Stimulated activated CD4-positive, alpha-beta T cell treated with anti-CD3 and anti-CD28 coated beads, Interleukin-1b, Interleukin-23, amount 100 ng/mL, for 4 hours (primary cell): ENCODE results near the gene GIT1.
A peak's percentile ranks its signal among the peaks of the same experiment; 100 is the strongest.

Experiments used
- DNase-seq, 2 donors: peaks; one replicate each; pipeline ENCODE4 v3.0.0-alpha.2; 2020; ENCODE audit warnings: low read depth in 2 of 2

GIT1 gene

DNA sequence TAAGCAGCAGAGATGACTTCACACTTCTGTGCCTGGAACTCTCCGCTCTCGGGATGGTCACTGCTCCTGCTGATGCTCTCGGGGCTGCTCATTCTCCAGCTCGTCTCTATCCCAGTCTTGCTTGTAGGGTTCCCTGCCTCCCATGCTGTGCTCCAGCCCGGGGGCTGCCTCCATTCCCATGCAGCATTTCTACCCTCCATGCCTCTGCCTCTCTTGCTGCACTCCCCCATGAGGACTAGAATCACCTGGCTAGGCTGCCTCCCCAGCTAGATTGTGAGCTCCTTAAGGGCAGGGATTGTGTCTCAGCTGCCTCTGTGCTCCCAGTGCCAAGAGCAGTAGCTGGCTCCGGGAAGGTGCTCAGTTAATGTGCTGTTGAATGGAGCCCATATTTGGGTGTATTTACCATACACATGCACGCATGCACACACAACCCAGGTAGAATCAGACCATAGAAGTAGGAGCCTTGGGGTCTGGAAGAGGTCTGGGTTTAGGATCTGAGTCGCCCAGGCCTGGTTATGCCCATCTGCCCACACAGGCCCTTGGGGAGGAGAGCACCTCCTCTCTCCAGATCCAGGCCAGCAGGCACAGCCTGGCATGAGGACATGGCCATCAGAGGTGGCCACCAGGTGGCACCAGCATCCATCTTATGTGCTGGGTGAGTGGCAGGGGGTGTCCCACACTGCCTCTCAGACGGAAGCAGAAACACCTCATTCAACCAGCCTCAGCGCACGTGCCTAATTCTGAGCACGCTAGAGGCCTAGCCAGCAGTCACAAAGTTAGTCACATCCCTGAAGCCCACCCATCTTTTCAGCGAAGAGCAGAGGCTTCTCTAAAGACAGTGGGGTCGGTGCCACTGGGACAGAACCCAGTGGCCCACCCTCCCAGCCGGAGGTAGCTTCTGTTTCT is 9.3 kb downstream of the GIT1 start:
- DNase-seq = peak; percentile 85 to 88

- DNase-seq = no peak
Measured at GRCh38 chr17:29578626-29579485, 10.6 kb downstream of the GIT1 start.

DNA sequence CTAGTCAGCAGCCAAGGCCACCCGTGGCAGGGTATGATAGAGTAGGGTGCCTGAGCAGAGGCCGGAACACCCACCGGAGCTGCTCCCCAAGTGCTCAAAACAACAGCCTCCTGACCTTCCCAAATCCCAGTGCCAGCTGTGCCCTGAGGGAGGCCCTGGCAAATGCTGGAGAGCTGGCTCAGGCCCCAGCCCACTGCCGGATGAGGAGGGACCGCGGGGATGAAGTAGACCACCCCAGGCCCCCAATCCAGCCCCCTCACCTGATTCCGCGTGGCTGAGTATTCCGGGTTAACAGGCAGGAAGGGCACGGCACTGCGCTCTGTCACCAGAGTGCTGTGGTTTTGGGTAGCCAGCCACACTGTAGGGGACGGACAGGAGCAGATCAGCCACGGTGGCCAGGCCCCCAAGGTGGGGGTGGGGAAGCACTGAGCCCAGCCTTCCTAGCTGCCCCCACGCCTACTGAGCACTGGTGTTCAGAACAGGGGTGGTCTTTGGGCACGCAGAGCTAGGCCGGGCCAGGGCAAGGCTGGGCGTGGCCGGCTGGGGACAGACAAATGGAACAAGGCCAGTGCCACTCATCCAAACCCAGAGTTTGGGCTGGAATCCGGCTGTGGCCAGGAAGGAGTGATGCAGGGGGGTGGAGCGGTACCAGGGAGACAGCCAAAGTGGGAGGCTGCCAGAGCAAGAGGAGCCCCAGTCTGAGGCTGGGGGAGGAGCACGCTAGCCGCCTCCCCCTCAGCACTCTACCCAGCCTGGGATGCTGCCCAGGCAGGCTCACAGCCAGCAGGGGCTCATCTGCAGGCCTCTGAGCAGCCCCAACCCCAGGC is 11.8 kb downstream of the GIT1 start:
- no peak for DNase-seq

DNA sequence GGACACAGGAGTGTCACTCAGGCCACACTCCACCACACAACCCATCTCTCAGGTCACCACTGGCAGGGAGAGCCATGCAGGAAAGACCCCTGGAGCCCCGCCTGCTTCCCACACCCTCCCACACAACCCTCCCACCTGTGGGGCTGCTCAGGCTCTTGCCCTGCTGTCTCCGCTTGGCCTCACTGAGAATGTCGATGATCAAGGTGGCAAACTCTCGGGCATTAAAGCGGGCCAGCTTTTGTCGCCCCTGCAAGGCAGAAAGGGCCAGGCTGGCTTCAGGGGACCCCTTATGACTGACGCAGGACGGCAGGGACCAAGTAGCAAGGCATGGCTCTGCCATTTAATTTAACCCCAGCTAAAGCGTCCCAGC is 12.5 kb downstream of the GIT1 start:
- no peak for DNase-seq

GRCh38 chr17:29576214-29577000 is 13.0 kb downstream of the GIT1 start:
- no peak for DNase-seq

DNA sequence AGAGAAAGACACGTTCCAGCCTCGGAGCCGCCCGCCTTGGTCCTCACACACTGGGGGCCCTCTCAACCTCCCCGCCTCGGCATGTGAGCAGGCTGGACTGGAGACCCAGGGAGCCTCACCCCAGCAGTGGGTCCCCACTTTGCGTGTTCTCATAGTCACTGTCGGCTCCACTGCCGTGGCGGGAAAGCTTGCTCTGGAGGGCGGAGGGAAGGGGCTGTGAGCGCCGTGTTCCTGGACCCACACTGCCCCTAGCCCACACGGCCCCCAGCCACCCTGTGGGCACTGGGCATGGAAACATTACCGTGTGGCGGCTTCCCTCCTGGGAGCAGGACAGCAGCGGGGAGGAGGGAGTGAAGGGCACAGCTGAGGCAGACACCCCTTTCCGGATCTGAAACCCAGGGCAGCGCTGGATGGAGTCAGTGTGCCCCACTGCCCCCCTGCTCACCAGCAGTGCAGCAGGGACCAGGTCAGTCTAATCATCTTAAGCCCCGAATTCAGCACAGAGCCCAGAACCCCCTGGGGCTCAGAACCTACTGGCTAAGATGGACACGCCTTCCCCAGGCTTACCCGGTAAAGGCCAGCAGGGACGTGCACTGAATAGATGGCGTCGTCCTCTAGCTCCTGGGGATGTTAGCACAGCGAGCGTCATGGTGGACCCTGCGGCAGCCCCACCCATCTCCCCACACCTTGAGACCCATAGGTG is 13.8 kb downstream of the GIT1 start:
- no peak for DNase-seq

GRCh38 chr17:29574732-29575510 is 14.5 kb downstream of the GIT1 start:
- DNase-seq = no peak

DNA sequence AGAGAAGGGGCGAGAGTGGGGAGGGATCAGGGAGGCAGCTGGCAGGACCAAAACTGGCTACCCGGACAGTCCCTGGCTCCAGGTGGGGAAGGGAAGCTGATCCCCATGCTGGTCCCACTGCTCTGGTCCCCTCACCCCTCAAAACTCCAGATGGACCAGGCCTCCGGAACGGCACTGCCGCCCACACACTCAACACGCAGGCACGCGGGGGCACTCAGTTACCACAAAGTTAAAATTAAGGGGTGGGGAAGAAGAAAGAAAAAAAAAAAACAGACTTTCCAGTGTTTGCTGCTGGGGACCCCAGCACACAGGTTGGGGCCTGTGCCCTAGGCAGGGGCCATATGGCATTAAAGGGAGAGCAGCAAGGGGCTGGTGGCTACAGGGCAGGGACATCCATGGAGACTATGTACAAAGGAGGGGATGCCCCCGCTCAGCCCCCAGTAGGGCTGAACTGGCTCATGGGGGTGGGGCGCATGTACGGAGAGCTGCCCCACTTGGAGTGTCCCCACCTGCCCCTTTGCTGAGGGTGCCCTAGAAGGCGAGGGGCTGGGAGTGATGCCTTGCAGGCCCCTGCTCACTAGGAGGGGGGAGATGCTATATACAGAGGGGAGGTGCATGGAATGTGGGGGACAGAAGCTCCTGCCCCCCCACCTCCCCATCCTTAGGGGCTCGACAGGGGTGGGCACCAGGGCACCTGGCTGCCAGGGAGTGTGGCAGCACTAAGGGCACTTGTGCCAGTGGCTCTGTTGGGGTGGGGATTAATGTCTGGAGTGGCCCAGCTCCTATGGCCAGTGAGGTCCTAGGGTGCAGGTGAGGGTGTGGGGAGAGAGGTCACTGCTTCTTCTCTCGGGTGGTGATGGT is 15.3 kb downstream of the GIT1 start:
- DNase-seq = no peak

GRCh38 chr17:29573558-29573869 is 15.9 kb downstream of the GIT1 start:
- DNase-seq = no peak

- peak; percentile 58 to 61 for DNase-seq
Measured at GRCh38 chr17:29572691-29573557, 16.5 kb downstream of the GIT1 start.

DNA sequence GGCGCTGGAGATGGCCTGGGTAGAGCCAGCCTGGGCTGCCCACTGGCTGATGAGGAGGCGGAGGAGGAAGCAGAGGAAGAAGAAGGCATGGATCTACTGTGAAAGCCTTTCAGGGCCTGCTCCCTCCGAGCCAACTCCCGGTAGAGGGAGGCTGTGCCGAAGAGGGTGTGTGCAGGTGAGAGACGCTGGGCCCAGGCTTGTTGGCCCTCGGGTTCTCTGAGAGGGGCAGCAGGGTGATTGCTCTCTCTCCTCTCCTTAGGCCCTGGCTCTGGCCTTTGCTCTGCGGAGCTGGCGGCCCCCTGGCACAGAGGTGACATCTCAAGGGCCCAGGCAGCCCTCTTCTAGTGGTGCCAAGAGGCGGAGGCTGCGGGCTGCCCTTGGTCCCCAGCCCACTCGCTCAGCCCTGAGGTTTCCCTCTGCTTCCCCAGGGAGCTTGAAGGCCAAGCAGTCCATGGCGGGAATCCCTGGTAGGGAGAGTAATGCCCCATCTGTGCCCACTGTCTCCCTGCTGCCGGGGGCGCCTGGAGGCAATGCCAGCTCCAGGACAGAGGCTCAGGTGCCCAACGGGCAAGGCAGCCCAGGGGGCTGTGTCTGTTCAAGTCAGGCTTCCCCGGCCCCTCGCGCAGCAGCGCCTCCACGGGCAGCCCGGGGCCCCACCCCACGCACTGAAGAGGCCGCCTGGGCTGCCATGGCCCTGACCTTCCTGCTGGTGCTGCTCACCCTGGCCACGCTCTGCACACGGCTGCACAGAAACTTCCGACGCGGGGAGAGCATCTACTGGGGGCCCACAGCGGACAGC is 17.4 kb downstream of the GIT1 start:
- DNase-seq = no peak

DNA sequence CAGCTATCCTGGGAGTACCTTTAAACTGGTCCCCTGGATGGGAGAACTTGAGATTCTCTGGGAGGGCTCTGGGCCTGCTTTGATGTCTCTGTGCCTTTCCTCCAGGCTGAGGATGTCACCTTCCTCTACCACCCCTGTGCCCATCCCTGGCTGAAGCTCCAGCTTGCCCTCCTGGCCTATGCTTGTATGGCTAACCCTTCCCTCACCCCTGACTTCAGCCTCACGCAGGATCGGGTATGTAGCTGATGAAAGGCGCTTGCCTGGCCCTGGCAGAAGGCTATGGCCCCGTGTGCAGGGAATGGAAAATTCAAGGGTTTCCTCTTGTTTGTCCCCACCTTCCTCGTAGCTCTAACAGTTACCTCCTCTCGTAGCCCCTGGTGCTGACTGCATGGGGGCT is 18.0 kb downstream of the GIT1 start:
- DNase-seq = no peak

DNA sequence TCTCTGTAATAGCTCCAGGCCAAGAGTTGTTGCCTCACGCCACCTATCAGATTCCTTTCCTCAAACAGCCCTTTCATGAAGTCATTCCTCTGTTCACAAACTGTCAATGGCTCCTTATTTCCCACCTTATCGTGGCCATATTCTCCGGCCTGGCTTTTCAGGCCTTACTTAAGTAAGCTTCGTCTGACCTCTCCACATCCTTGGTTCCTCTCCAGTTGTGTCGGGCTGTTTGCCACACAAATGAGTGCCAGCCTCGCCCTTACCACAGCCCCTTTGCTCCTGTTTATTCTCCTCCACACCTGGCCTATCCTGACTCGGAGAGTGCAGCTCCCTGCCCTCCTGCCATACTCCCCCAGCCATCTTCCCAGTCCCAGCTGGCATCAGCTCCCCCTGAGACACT is 18.9 kb downstream of the GIT1 start:
- no peak for DNase-seq

DNA sequence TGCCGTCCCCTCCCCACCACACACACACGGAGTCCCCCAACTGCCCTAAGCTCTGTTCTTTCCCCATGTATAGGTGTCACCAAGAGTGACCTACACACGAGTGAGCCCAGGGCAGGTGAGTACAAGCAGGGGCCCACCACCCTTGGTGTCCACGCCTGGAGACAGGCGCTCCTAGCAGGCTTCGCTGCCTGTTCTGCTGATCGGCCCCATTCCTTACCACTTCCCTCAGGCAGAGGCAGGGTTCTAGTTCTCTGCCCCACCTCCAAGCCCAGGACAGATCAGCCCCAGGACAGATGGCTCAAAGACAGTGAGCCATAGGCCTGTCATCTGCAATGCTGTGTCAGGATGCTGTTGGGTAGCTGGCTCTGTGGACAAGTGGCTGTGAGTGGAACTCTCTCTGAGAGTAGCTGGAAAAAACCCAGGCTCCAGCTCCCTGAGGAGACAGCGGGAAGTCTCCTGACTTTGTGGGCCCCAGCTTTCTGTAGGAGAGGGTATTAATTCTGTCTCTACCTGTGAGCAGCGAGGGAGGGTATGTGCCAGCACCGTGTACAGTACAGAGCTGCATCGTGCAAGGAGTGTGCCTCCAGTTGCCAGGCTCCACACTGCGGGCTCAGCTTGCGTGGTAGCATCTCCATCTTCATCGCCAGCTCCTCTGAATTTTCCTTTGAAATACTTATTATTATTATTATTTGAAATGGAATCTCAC is 20.1 kb downstream of the GIT1 start:
- no peak for DNase-seq

- peak; percentile 94 for DNase-seq
Measured at GRCh38 chr17:29568331-29569244, 20.9 kb downstream of the GIT1 start, which contains the start of gene TP53I13. Gene TP53I13 (plus strand): TSS chr17:29568701. CDS start chr17:29568759, 58 bp downstream.
